Loucy (cell line): ENCODE data around the gene RNU6-1.

Source experiments
- CTCF ChIP-seq: fragments of 200-600 bp; sonication (generic); conservative IDR thresholded peaks from 2 replicates; pipeline ENCODE4 v1.5.1; 2014; ENCODE audit warnings: mild to moderate bottlenecking, antibody characterized with exemption, low read length
- EZH2phosphoT487 ChIP-seq: fragments of 200-600 bp; IDR thresholded peaks from 2 replicates; pipeline ENCODE4 v1.6.1; 2018; ENCODE audit warnings: antibody characterized with exemption, mild to moderate bottlenecking, moderate library complexity, borderline replicate concordance

GRCh38 chr15:67884009-67884408 lies 44.2 kb upstream of the RNU6-1 start:
- TF ChIP-seq CTCF: no peak
- TF ChIP-seq EZH2phosphoT487: no peak
